Stimulated activated memory B cell treated with anti-CD40 and anti-IgM and Interleukin-4, amounts not matched to agents 10 μg/mL and 1 μg/mL and 100 μg/mL, for 72 hours (primary cell): ENCODE measurements around the gene SLC4A5.
"Not testable (repeated sequence)": the region's sequence is repeated elsewhere in the genome, so short reads cannot be mapped to it uniquely, and the experiment has no call there.

Experiments
- ATAC-seq: fragments of 150-1000 bp; cut with Tn5 transposase; 2 replicates; pipeline ENCODE4 v1.10.0; 2021
- H3K27ac Mint-ChIP-seq: one replicate; pipeline ENCODE4 v1.8.0; 2022; ENCODE audit warnings: mild to moderate bottlenecking, mixed read lengths
- H3K27me3 Mint-ChIP-seq: one replicate; pipeline ENCODE4 v1.8.0; 2022; ENCODE audit warnings: mixed read lengths
- H3K36me3 Mint-ChIP-seq: one replicate; pipeline ENCODE4 v1.8.0; 2022; ENCODE audit warnings: mixed read lengths
- H3K4me1 Mint-ChIP-seq: one replicate; pipeline ENCODE4 v1.8.0; 2022; ENCODE audit warnings: mixed read lengths
- H3K4me3 Mint-ChIP-seq: one replicate; pipeline ENCODE4 v1.8.0; 2022; ENCODE audit warnings: mild to moderate bottlenecking, moderate library complexity, mixed read lengths
- H3K9me3 Mint-ChIP-seq: one replicate; pipeline ENCODE4 v1.8.0; 2022; ENCODE audit warnings: mixed read lengths

SLC4A5 gene

DNA sequence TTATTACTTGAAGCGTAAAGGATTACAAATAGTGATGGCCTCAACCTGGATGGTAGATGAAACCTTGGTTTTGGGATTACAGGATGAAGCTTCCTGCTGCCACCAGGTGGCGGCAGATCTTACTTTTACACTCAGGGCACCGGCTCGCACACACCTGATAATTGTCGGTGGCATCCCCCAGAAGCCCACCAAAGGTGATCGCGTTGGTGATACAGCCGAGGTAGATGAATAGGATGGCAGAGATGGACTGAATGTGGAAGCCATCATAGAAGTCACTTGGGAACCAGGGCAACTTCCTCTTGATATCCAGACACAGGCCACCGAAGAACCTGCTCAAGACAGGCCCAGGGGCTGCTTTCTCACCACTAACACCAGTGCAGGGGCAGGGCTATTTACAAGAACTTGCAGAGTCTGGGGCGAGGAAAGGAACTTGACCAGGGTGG is 93.0 kb downstream of the SLC4A5 start:
- Mint-ChIP-seq H3K4me1 (peaks cover 4% of the 10 kb centered on the region), H3K36me3 (peaks cover 4% of the 10 kb centered on the region), H3K27ac (no peak overlapping the region), H3K27me3 (no peaks in the 10 kb centered on the region), H3K4me3 (no peak overlapping the region), H3K9me3 (no peaks in the 10 kb centered on the region)
- peak; percentile 63 for ATAC-seq

DNA sequence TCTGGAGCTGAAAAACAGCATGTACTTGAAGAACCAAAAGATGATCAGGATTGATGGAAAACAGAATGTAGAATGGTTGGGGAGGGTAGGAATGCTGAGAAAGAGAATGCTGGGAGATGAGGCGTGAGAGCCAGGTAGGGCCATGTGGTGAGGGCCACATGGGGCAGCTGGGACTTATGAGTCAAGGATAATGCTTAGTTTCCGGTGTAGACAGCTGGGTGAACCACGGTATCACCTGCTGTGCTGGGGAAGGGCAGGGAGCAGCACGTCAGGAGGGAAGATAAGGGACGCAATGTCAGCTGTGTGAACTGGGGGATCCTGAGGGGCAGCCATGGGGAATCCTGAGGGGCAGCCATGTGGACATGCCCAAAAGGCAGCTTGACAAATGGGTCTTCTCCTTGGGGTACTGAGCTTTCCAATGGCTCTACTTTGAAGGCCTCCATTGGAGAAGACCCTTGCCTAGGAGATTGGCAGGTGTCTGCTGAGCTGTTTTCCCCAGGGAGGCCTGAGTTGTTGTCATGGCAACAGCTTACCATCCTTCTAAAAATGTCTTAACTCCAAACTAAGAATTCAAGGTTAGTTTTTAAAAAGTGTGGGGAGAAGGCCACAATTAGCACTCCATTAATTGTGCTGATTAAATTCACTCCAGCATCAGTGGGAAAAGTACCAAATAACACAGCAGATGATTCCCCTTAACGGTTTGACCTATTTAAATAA is 93.7 kb downstream of the SLC4A5 start:
- H3K36me3 Mint-ChIP-seq = peaks cover 4% of the 10 kb centered on the region
- peaks cover 4% of the 10 kb centered on the region for H3K4me1 Mint-ChIP-seq
- no peak overlapping the region for H3K4me3 Mint-ChIP-seq
- H3K27me3 Mint-ChIP-seq = no peaks in the 10 kb centered on the region
- no peak for ATAC-seq
- no peak overlapping the region for H3K27ac Mint-ChIP-seq
- H3K9me3 Mint-ChIP-seq = no peaks in the 10 kb centered on the region

DNA sequence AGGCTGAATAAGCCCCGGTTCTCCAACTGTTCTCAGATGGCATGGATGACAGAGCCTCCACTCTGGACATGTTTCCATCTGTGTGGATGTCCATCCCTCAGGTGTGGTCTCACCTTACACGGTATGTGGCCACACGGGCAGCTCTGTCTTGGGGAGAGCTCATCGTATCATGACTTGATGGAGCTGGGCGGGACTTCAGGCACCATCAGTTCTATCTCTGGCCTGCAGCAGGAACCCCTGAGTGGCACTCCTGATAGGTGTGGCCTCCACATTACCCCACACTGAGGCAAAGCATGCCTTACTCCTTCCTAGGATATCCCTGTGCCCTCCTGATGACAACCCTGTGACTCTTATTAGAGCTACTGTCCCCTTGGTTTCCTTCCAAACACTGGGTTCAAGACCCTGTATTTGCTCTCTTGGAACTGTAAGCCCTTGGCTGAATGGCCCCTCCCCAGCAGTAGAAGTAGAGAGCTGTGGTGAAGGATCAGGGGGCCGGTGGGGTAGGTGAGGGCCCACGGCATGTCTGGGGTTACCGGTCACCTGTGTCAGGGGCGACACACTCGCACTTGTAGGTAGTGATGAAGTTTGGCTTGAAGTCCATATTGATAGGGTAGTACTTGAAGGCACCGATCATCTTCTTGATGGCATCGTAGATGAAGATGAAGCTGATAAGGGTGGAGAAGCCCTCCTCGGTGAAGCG is 96.6 kb downstream of the SLC4A5 start:
- H3K27ac Mint-ChIP-seq = no peak overlapping the region
- no peaks in the 10 kb centered on the region for H3K9me3 Mint-ChIP-seq
- H3K27me3 Mint-ChIP-seq = no peaks in the 10 kb centered on the region
- no peak for ATAC-seq
- H3K36me3 Mint-ChIP-seq = peaks cover 4% of the 10 kb centered on the region
- no peak overlapping the region for H3K4me3 Mint-ChIP-seq
- peaks cover 4% of the 10 kb centered on the region for H3K4me1 Mint-ChIP-seq

DNA sequence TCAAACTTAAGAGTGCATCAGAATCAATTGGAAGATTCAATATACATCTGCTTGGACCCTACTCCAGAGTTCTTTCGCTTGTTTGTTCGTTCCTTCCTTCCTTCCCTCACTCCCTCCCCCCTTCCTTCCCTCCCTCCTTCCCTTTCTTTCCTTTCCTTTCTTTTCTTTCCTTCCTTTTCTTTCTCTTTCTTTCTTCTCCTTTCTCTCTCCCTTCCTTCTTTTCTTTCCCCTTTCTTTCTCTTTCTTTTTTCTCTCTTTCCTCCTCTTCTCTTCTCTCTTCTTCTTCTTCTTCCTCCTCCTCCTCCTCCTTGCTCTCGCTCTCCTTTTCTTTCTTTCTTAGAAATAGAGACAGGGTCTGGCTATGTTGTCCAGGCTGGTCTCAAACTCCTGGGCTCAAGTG is 98.9 kb downstream of the SLC4A5 start:
- H3K4me1 Mint-ChIP-seq = peaks cover 2% of the 10 kb centered on the region
- H3K27ac Mint-ChIP-seq = no peak overlapping the region
- no peak for ATAC-seq
- peaks cover 4% of the 10 kb centered on the region for H3K36me3 Mint-ChIP-seq
- no peak overlapping the region for H3K4me3 Mint-ChIP-seq
- no peaks in the 10 kb centered on the region for H3K9me3 Mint-ChIP-seq
- no peaks in the 10 kb centered on the region for H3K27me3 Mint-ChIP-seq

DNA sequence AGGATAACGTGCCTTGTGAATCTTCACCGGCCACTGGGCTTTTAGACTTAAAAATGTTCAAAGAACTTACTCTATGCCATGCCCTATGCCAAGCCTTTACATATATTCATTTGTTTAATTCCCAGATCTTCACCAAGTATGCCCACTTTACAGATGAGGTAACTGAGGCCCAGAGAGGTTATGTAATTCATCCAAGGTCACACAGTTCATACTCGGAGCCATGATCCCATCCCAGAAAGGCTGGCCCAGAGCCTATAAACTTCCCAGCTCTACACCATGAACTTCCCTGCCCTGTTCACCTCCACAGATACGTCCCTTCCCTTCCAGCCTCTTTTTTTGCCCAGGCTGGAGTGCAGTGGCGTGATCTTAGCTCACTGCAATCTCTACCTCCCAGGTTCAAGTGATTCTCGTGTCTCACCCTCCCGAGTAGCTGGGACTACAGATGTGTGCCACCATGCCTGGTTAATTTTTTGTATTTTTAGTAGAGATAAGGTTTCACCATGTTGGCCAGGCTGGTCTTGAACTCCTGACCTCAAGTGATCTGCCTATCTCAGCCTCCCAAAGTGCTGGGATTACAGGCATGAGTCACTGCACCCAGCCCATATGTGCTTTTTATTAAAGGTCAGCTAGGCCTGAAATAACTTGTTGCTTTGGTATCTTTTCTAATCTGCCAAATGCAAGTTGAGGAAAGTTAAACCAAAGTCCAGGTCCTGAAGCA is 100.7 kb downstream of the SLC4A5 start:
- Mint-ChIP-seq H3K36me3 (peaks cover 4% of the 10 kb centered on the region), H3K27ac (no peak overlapping the region), H3K4me1 (no peaks in the 10 kb centered on the region), H3K4me3 (no peak overlapping the region), H3K9me3 (no peaks in the 10 kb centered on the region), H3K27me3 (no peaks in the 10 kb centered on the region)
- no peak for ATAC-seq

DNA sequence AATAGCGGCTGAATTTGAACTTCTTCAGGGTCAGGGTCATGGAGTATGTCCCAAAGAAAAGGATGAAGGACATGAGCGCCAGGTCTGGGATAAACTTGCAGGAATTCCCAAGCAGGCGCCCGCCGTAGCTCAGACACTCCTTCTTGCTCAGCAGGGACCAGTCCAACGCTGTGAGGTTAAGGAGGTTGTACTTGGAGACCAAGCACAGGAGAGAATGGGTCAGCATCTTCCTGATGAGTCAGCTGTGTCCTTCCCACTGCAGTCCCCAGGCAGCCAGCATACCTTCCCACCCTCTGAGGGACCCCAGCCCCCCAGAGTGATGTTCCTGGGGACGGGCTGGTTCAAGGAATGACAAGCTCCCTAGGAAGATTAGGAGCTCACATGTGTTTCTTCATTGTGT is 103.9 kb downstream of the SLC4A5 start:
- peaks cover 12% of the 10 kb centered on the region for H3K36me3 Mint-ChIP-seq
- ATAC-seq = no peak
- no peaks in the 10 kb centered on the region for H3K27me3 Mint-ChIP-seq
- no peak overlapping the region for H3K4me3 Mint-ChIP-seq
- no peaks in the 10 kb centered on the region for H3K4me1 Mint-ChIP-seq
- H3K9me3 Mint-ChIP-seq = no peaks in the 10 kb centered on the region
- H3K27ac Mint-ChIP-seq = no peak overlapping the region

DNA sequence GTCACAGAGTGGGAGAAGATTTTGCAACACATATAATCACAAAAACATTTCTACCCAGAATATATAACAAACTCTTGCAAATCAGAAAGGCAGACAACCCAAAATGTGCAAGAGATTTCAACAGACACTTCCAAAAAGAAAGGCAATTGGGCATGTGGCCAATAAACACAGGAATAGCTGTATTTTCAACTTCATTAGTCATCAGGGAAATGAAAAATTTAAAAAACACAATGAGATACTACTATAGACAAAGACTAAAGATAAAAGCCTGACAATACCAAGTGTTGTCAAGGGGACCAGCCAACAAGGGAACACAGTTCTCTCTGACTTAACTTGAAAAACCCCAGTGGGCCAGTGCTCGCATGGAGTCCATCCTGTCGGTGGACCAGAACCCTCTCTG is 104.3 kb downstream of the SLC4A5 start:
- Mint-ChIP-seq H3K36me3 (peaks cover 12% of the 10 kb centered on the region), H3K4me1 (no peaks in the 10 kb centered on the region), H3K27me3 (no peaks in the 10 kb centered on the region), H3K27ac (no peak overlapping the region), H3K9me3 (no peaks in the 10 kb centered on the region), H3K4me3 (no peak overlapping the region)
- no peak for ATAC-seq

DNA sequence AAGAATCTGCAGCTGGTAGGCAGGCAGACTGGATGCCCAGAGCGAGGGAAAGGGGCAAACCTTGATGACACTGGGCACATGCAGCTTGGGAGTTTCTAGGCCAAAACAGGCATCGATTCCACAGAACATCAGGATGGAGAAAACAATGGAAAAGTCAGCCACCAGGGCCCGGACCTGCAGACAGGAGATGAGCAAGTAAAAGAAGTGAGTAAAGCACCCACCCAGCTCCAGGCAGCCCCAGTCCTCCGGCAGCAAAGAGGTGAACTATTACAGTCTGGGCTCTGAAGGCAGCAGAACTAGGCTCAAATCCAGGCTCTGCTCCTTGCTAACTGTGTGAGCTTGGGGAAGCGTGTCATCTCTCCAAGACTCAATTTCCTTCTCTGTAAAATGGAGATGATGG is 108.2 kb downstream of the SLC4A5 start:
- no peaks in the 10 kb centered on the region for H3K9me3 Mint-ChIP-seq
- no peaks in the 10 kb centered on the region for H3K4me1 Mint-ChIP-seq
- no peak overlapping the region for H3K4me3 Mint-ChIP-seq
- peaks cover 18% of the 10 kb centered on the region for H3K36me3 Mint-ChIP-seq
- no peak overlapping the region for H3K27ac Mint-ChIP-seq
- ATAC-seq = no peak
- H3K27me3 Mint-ChIP-seq = no peaks in the 10 kb centered on the region

DNA sequence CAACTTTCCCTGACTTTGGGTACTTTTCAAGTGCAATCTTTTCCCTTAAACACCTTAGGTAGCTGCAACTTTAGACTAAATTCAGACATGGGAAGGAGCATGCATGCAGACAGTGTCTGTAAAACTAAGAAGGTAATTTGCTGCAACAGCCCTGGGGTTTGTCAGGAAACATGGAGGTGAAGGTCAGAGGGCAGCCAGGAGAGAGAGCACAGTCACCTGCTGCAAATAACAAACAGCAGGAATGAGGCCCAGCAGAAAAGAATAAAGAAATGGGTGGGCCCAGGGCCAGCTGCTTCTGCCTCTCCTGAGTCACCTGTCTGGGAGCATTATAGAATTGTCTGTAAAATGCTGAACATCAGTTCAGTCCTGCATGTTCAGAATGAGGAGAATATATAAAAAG is 109.6 kb downstream of the SLC4A5 start:
- H3K4me3 Mint-ChIP-seq = no peak overlapping the region
- H3K27me3 Mint-ChIP-seq = no peaks in the 10 kb centered on the region
- no peak overlapping the region for H3K27ac Mint-ChIP-seq
- H3K9me3 Mint-ChIP-seq = no peaks in the 10 kb centered on the region
- no peaks in the 10 kb centered on the region for H3K4me1 Mint-ChIP-seq
- peaks cover 18% of the 10 kb centered on the region for H3K36me3 Mint-ChIP-seq
- ATAC-seq = no peak

DNA sequence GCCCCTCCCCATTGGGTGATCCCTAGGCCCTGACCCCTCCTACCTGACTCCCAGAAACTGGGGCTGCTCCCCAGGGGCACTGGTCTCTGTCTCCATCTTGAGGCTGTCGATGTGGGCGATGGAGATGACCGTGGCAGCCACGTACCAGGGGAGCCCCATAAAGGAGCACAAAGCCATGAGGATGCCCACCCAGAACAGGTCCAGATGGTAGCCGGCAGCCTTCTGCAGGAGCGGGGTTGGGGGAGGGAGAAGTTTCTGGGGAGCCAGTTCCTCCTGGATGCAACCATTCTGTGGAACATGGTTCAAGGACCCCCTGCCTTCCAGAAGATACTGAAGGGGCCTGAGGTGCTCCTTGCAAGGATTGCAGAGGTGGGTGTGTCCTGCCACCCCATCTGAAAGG is 110.8 kb downstream of the SLC4A5 start:
- H3K4me3 Mint-ChIP-seq = no peak overlapping the region
- H3K4me1 Mint-ChIP-seq = no peaks in the 10 kb centered on the region
- no peaks in the 10 kb centered on the region for H3K9me3 Mint-ChIP-seq
- H3K36me3 Mint-ChIP-seq = peaks cover 18% of the 10 kb centered on the region
- ATAC-seq = no peak
- H3K27ac Mint-ChIP-seq = no peak overlapping the region
- no peaks in the 10 kb centered on the region for H3K27me3 Mint-ChIP-seq

DNA sequence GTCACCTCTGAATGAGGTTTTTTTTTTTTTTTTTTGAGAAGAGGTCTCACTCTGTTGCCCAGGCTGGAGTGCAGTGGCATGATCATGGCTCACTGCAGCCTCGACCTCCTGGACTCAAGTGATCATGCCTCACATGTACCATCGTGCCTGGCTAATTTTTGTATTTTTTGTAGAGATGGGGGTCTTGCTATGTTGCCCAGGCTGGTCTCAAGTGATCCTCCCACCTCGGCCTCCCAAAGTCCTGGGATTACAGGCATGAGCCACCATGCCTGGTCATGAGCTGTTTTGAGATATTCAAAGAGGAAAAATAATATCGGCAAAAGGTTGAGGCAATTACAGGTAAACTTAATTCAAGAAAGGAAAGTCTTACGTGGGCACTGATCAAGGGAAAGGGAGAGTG is 113.4 kb downstream of the SLC4A5 start:
- H3K27ac Mint-ChIP-seq, H3K27me3 Mint-ChIP-seq, ATAC-seq, H3K9me3 Mint-ChIP-seq, H3K4me3 Mint-ChIP-seq: not testable (repeated sequence)
- H3K4me1 Mint-ChIP-seq = peaks cover 11% of the 10 kb centered on the region
- peaks cover 17% of the 10 kb centered on the region for H3K36me3 Mint-ChIP-seq

DNA sequence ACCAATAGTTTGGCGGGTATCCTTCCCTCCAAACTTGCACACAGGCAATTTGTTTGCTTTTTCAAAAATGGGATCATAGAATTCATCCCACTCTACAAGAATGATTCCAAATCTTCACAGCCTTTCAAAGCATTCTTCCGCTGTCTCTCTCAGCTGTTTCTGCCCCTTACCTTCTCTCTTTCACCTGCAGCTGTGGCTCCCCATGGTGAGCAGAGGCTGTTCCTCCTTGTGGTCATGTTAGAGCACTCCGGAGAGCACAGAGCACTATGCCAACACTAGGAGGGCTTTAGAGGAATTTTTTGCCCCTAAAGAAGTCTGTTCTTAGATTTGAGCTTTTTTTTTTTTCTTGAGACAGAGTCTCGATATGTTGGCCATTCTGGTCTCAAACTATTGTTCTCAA is 114.4 kb downstream of the SLC4A5 start:
- peaks cover 16% of the 10 kb centered on the region for H3K4me1 Mint-ChIP-seq
- no peak overlapping the region for H3K4me3 Mint-ChIP-seq
- no peaks in the 10 kb centered on the region for H3K27me3 Mint-ChIP-seq
- ATAC-seq = no peak
- H3K27ac Mint-ChIP-seq = no peak overlapping the region
- H3K9me3 Mint-ChIP-seq = no peaks in the 10 kb centered on the region
- peaks cover 18% of the 10 kb centered on the region for H3K36me3 Mint-ChIP-seq

DNA sequence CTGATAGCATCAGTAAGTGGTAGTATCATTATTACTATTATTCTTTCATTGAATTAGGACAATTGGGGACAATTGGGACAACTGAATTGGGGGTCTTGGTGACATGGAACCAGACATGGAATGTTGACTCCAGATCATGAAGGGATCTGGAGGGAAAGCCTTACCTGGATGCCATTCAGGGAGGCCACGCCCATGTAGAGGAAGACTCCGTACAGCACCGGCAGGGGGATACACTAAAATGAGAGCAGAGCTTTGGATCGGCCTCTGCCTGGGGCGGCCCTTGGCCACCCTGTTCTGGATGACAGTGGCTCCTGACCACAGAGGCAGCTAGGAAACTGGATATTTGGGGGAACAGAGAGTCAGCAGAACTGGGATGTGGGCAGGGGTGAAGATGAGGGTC is 115.6 kb downstream of the SLC4A5 start:
- H3K4me1 Mint-ChIP-seq = peaks cover 16% of the 10 kb centered on the region
- H3K27ac Mint-ChIP-seq = no peak overlapping the region
- no peak for ATAC-seq
- H3K4me3 Mint-ChIP-seq = no peak overlapping the region
- no peaks in the 10 kb centered on the region for H3K27me3 Mint-ChIP-seq
- H3K36me3 Mint-ChIP-seq = peaks cover 18% of the 10 kb centered on the region
- no peaks in the 10 kb centered on the region for H3K9me3 Mint-ChIP-seq

DNA sequence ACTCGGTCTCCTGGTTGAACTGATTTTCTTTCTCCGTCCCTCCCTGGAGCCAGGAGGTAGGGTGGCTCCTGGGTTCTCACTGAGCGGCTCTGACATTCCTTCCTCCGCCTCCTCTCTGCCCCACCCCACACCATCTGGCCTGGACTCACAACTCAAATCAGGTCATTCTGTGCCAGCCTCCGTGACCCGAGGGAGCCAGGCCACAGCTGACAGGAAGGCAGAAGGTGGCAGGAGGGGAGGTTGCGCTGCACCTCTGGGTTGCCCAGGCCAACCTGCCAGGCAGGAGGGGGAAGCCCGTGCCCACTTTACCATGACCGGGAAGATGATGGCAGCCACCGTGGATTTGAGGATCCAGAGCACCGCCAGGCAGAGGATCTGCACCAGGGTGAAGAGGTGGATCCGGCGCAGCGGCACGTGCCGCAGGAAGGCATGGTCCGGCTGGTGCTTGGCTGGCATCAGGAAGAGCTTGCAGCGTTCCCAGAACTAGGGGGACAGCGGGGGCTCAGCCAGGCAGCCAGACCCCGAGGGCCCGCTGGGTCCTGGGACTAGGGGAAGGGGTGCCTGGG is 116.5 kb downstream of the SLC4A5 start:
- peaks cover 15% of the 10 kb centered on the region for H3K36me3 Mint-ChIP-seq
- no peaks in the 10 kb centered on the region for H3K27me3 Mint-ChIP-seq
- H3K4me1 Mint-ChIP-seq = peaks cover 16% of the 10 kb centered on the region
- H3K4me3 Mint-ChIP-seq = no peak overlapping the region
- ATAC-seq = no peak
- no peaks in the 10 kb centered on the region for H3K9me3 Mint-ChIP-seq
- no peak overlapping the region for H3K27ac Mint-ChIP-seq

DNA sequence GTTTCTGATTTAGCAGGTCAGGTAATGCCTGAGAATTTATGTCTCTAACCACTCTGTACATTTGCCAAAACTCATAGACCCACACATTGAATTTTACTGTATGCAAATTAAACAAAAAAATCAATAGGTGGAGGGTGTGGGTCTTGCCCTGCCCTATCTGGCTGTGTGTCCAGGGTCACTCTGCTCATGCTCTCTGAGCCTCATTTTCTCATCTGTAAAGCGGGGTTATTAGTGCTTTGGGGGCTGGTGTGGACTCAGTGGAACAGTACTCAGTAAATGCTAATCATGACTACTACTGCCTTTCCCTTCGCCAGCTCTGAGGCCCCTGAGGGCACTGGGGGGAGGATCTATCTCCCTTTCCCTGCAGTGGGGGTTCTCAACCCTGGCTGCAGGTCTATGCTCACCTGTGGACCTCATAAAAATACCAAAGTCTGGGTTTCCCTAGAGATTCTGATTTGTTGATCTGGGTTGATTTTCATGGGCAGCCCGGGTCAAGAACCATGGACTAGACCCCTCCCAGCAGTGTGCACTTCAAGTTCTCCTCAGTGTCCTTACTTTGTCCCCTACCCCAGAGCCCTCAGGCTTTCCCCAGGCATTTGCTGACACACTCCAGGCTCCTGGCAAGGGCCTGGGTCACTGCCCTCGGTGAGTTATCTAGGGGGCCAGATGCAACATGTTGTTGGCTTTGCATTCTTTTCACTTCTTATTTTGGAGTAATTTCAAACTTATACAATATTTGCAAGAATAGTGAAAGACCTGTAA is 117.3 kb downstream of the SLC4A5 start:
- Mint-ChIP-seq H3K27me3 (no peaks in the 10 kb centered on the region), H3K9me3 (no peaks in the 10 kb centered on the region), H3K36me3 (peaks cover 12% of the 10 kb centered on the region), H3K4me1 (peaks cover 16% of the 10 kb centered on the region), H3K4me3 (no peak overlapping the region), H3K27ac (no peak overlapping the region)
- ATAC-seq = no peak
